Keratinocyte (primary cell): Measurements from ENCODE around the gene TBC1D10B. TPM values are rescaled to one million over a fixed set of nuclear protein-coding genes. Genes with fewer than 3 reads are reported as not detected.

Experiments used
- DNase-seq: peaks from one replicate; pipeline ENCODE4 v3.0.0-alpha.2; 2011; ENCODE audit warnings: low read depth, missing footprints, low spot score
- FAIRE-seq: peaks from 2 replicates; lab custom pipeline; 2011; peaks lifted over from hg19 to GRCh38; lab: Jason Lieb, UNC
- H2AFZ ChIP-seq: 2 replicates; pipeline ENCODE4 v1.6.0; 2012; ENCODE audit warnings: low read length, control low read depth, inconsistent platforms; ENCODE audit not compliant: control insufficient read depth
- H3K27ac ChIP-seq: 2 replicates; pipeline ENCODE4 v1.5.1; 2011; ENCODE audit warnings: low read length; ENCODE audit not compliant: control insufficient read depth, insufficient read depth
- H3K27me3 ChIP-seq: 3 replicates; pipeline ENCODE4 v1.6.0; 2011; ENCODE audit warnings: low read length; ENCODE audit not compliant: control insufficient read depth, insufficient read depth; ENCODE audit errors: extremely low read depth
- H3K36me3 ChIP-seq, 2 experiments: 2 replicates in 1 of 2; 3 replicates in 1 of 2; pipeline ENCODE4 v1.5.1; 2011; ENCODE audit warnings: low read length in 2 of 2, mild to moderate bottlenecking in 1 of 2; ENCODE audit not compliant: control insufficient read depth in 2 of 2, insufficient read depth in 2 of 2; ENCODE audit errors: extremely low read depth in 1 of 2
- H3K4me1 ChIP-seq: 3 replicates; pipeline ENCODE4 v1.5.1; 2011; ENCODE audit warnings: low read length; ENCODE audit not compliant: control insufficient read depth, insufficient read depth; ENCODE audit errors: extremely low read depth
- H3K4me2 ChIP-seq: 3 replicates; pipeline ENCODE4 v1.6.0; 2011; ENCODE audit warnings: low read depth, low read length; ENCODE audit not compliant: control insufficient read depth, insufficient read depth; ENCODE audit errors: extremely low read depth
- H3K4me3 ChIP-seq, 3 experiments: fragments of 200-600 bp in 1 of 3; sonication (generic) in 1 of 3; 2 replicates in 2 of 3; 3 replicates in 1 of 3; pipeline ENCODE4 v1.5.1; 2011 to 2016; ENCODE audit warnings: low read length in 3 of 3, mild to moderate bottlenecking in 3 of 3, control low read depth in 2 of 3, inconsistent platforms in 1 of 3, low read depth in 1 of 3, mixed read lengths in 1 of 3, mixed run types in 1 of 3, moderate library complexity in 1 of 3; ENCODE audit not compliant: control insufficient read depth in 2 of 3, insufficient read depth in 2 of 3; ENCODE audit errors: extremely low read depth in 1 of 3
- H3K79me2 ChIP-seq: 2 replicates; pipeline ENCODE4 v1.6.0; 2012; ENCODE audit warnings: low read length; ENCODE audit not compliant: control insufficient read depth, insufficient read depth
- H3K9ac ChIP-seq: 3 replicates; pipeline ENCODE4 v1.6.0; 2011; ENCODE audit warnings: low read length; ENCODE audit not compliant: control insufficient read depth, insufficient read depth; ENCODE audit errors: extremely low read depth
- H3K9me1 ChIP-seq: 3 replicates; pipeline ENCODE4 v1.6.0; 2011; ENCODE audit warnings: low read length; ENCODE audit not compliant: control insufficient read depth, insufficient read depth; ENCODE audit errors: extremely low read depth
- H3K9me3 ChIP-seq: 2 replicates; pipeline ENCODE4 v1.5.1; 2012; ENCODE audit warnings: low read depth, low read length; ENCODE audit not compliant: control insufficient read depth
- H4K20me1 ChIP-seq: 3 replicates; pipeline ENCODE4 v1.6.0; 2011; ENCODE audit warnings: low read length; ENCODE audit not compliant: control insufficient read depth, insufficient read depth; ENCODE audit errors: extremely low read depth
- CTCF ChIP-seq, 3 experiments: IDR thresholded peaks in 1 of 3; conservative IDR thresholded peaks in 1 of 3; optimal IDR thresholded peaks in 1 of 3; 2 replicates in 2 of 3; 3 replicates in 1 of 3; pipeline versions ENCODE3 to v1.5.1; 2011; ENCODE audit warnings: low read length in 3 of 3, mild to moderate bottlenecking in 3 of 3, moderate library complexity in 2 of 3, control low read depth in 1 of 3, inconsistent platforms in 1 of 3; ENCODE audit not compliant: insufficient read depth in 2 of 3; ENCODE audit errors: extremely low read depth in 1 of 3
- EZH2 ChIP-seq: IDR thresholded peaks from one replicate; pipeline ENCODE4 v1.6.1; 2012; ENCODE audit warnings: inconsistent platforms, mild to moderate bottlenecking, low read length, moderate library complexity
- dilution Hi-C: fragments of 300-500 bp; cut with MboI; formaldehyde crosslinking; loops from one replicate; pipeline ENCODE4 v1.7.0; 2020; ENCODE audit warnings: low sequenced_read_pairs; ENCODE audit not compliant: extremely low pct_ligation_motif_present
- polyA plus RNA-seq, 5 experiments: library from polyadenylated mRNA; depleted of rRNA in 3 of 5; stranded (reverse) in 3 of 5; stranded (forward) in 1 of 5; unstranded in 1 of 5; fragments of >200 nt; gene quantifications; 1 replicate in 1 of 5; 2 replicates in 3 of 5; 3 replicates in 1 of 5; pipeline versions ENCODE4 v1.2.1 to v1.2.3, GENCODE V29; 2011 to 2012; ENCODE audit warnings: missing spikeins in 2 of 5, low read depth in 1 of 5, low replicate concordance in 1 of 5

The TBC1D10B gene
- polyA plus RNA-seq, 1 donor (not counting 4 experiments of a cell fraction or from before 2014, with no cell fraction given): 8.6 TPM

- peaks cover 18% of the 10 kb centered on the region for H3K4me1 ChIP-seq
- H4K20me1 ChIP-seq: peaks cover 12% of the 10 kb centered on the region
- TF ChIP-seq EZH2: no peak
- no peak for TF ChIP-seq CTCF (optimal IDR thresholded peaks at IDR 0.05 in 1 of 3, IDR thresholded peaks at IDR 0.05 in 1 of 3, conservative IDR thresholded peaks at IDR 0.05 in 1 of 3; ENCODE audit: extremely low read depth in 1 of 3, insufficient read depth in 2 of 3, low read length in 3 of 3)
- peaks cover 13 to 33% of the 10 kb centered on the region in 2 experiments for H3K36me3 ChIP-seq
- H2AFZ ChIP-seq: no peak overlapping the region
- no peaks in the 10 kb centered on the region for H3K9me3 ChIP-seq
- no peak overlapping the region for H3K4me2 ChIP-seq
- dilution Hi-C loops: no loop called here
- H3K27me3 ChIP-seq: no peaks in the 10 kb centered on the region
- DNase-seq: no peak
- H3K9me1 ChIP-seq: peaks cover 3% of the 10 kb centered on the region
- peaks cover 86% of the 10 kb centered on the region for H3K79me2 ChIP-seq
- H3K27ac ChIP-seq: no peak overlapping the region
- no peak overlapping the region for H3K4me3 ChIP-seq
- no peak for FAIRE-seq
- H3K9ac ChIP-seq: no peak overlapping the region
Measured at GRCh38 chr16:30365200-30365599, 5.1 kb downstream of the TBC1D10B start.

- H3K9ac ChIP-seq: no peak overlapping the region
- H4K20me1 ChIP-seq: no peaks in the 10 kb centered on the region
- H3K9me3 ChIP-seq: no peaks in the 10 kb centered on the region
- H3K4me2 ChIP-seq: no peak overlapping the region
- peaks cover 30 to 44% of the 10 kb centered on the region in 2 experiments for H3K36me3 ChIP-seq
- FAIRE-seq: no peak
- TF ChIP-seq EZH2: no peak
- TF ChIP-seq CTCF (optimal IDR thresholded peaks at IDR 0.05 in 1 of 3, IDR thresholded peaks at IDR 0.05 in 1 of 3, conservative IDR thresholded peaks at IDR 0.05 in 1 of 3; ENCODE audit: extremely low read depth in 1 of 3, insufficient read depth in 2 of 3, low read length in 3 of 3): no peak
- no peaks in the 10 kb centered on the region for H3K27me3 ChIP-seq
- dilution Hi-C loops: no loop called here
- no peak for DNase-seq
- peaks cover 3% of the 10 kb centered on the region for H3K4me1 ChIP-seq
- H3K9me1 ChIP-seq: no peaks in the 10 kb centered on the region
- no peak overlapping the region for H3K4me3 ChIP-seq
- no peak overlapping the region for H3K27ac ChIP-seq
- H3K79me2 ChIP-seq: peaks cover 51% of the 10 kb centered on the region
- H2AFZ ChIP-seq: no peak overlapping the region
Measured at GRCh38 chr16:30361180-30361579, 9.1 kb downstream of the TBC1D10B start.
